Fibroblast of mammary gland (primary cell): Measurements from ENCODE around the gene HEXIM1.

Experiments
- DNase-seq: peaks from one replicate; pipeline ENCODE4 v3.0.0-alpha.2; 2010; ENCODE audit warnings: low read depth
- H3K4me3 ChIP-seq: 2 replicates; pipeline ENCODE4 v1.5.1; 2011; ENCODE audit warnings: low read depth, mild to moderate bottlenecking, low read length, moderate library complexity; ENCODE audit not compliant: control insufficient read depth
- CTCF ChIP-seq: conservative IDR thresholded peaks from 2 replicates; pipeline ENCODE4 v1.5.1; 2011; ENCODE audit warnings: low read depth, low read length, inconsistent platforms; ENCODE audit not compliant: control insufficient read depth, insufficient read depth

The HEXIM1 gene

DNA sequence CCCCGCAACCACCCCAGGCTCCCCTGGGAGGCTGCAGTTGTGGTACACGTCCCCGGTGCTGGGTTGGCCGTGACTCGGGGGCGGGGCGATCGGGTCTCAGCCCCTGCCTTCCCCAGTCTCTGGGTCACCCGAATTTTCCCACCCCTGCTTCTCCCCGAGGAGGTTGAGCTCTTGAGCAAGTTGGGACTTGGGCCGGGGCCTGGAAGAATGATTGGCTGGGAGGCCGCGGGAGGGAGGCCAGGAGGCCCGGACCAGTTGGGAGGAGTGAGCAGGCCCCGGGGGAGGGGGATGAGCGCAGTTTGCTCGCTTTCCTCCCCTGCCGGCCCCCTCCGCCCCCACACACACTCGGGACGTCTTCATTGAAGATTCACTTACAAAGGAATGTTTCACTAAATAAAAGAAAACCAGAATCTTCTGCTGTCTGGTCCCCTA, 4.5 kb upstream of the HEXIM1 start:
- TF ChIP-seq CTCF: no peak
- H3K4me3 ChIP-seq: peak overlapping the region; percentile 44
- peak; percentile 92 for DNase-seq

DNA sequence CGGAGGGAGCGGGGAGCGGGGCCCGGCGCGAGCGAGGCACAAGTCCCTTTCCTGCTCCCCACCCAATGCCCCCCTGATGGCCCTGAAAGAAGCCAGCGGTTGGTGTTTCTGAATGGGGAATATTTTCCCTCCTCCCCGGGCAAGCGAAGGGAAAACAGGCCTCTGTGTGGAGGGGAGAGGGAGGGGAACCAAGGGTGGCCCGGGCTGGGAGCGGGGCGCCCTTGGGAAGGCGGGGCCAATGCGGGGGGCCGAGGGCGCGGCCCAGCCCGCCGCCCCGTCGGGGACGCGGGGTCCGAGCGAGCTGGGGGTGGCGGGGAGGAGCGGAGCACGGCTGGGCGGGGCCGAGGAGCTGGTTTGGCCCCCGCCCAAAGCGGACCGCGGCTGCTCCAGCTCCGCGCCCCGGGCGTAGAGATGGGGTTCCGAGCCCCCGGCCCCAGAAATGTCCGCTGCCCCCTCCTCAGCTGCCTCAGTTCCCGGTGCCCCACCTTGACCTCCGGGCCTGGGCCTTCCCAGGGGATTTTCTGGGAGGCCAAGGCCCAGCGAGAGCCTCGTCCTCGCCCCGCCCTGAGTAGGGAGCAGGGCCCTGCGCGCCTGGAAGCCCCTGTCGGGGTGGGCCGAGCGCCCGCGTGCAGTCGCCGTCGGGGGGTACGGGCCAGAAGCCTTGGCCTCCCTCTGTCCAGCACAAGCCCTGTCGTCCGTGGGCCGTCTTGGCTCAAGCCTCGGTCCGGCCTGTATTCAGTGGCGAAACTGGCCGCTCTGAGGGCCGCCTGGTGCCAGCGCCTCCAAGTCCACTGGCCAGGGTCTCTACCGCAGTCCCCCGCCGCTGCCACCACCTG, 3.9 kb upstream of the HEXIM1 start:
- no peak for TF ChIP-seq CTCF
- peak overlapping the region; percentile 44 for H3K4me3 ChIP-seq
- no peak for DNase-seq

- H3K4me3 ChIP-seq: no peak overlapping the region
- DNase-seq: no peak
- TF ChIP-seq CTCF: no peak
Observed at GRCh38 chr17:45145035-45145389, 3.3 kb upstream of the HEXIM1 start.

DNA sequence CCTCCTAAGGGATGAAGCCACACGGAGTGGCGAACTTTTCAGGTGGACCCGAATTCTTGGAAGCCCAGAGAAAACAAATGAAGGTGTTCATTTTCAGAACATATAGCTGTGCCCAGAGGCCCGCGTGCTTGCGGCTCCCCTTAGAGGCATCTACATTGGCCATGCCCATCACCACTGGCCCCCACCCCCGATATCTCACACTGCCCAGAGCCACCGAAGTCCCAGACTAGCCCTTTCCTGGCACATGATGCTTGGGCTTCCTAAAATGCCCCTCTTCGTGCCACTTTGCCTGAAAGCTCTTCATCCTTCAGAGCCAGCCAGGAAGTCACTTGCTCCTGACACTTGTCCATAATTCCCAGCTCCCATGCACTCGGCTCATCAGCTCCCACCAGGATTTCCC, 2.1 kb upstream of the HEXIM1 start:
- no peak for DNase-seq
- no peak overlapping the region for H3K4me3 ChIP-seq
- no peak for TF ChIP-seq CTCF

DNA sequence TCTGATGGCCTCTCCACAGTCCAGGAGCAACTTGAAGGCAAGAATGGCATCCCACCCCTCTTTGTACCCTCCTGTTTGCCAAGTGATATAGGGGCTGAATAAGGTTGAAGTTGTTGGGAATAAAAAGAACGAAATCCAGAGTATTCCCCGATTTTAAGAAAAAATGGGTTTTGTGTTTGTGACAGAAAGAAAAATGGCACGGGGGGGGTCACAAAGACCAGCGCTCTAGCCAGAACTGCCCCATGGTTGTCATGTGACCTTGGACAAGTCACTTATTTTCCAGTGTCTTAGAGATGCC, 1.7 kb upstream of the HEXIM1 start:
- H3K4me3 ChIP-seq: no peak overlapping the region
- no peak for TF ChIP-seq CTCF
- DNase-seq: no peak

GRCh38 chr17:45146890-45147580, 1.2 kb upstream of the HEXIM1 start:
- H3K4me3 ChIP-seq: peak overlapping the region; percentile 80
- no peak for TF ChIP-seq CTCF
- DNase-seq: peak; percentile 79
